CD4-positive, alpha-beta T cell treated with Interferon gamma for 1 hour (primary cell): ENCODE measurements around the gene LCE4A.

Experiments
- DNase-seq: peaks from one replicate; pipeline ENCODE4 v3.0.0-alpha.2; 2020

LCE4A gene

GRCh38 chr1:152747831-152748230, 39.9 kb downstream of the LCE4A start:
- DNase-seq: no peak

DNA sequence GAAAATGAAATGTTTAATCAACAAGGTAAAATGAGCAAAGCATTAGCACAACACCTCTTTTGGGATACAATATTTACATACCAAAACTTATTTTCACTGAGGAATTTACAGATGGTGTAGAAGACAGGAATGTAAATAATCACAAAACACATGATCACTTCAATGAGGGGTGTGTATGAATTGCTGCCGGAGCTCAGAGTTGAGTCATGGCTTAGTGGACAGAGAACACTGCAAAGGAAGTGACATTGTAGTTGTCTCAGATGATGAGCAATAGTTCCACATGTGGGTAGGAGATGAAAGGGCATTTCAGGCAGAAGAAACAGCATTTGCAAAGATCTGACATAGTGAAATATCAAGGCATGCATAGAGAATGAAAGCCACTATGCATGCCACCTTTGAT, 44.3 kb downstream of the LCE4A start:
- DNase-seq: no peak

GRCh38 chr1:152753586-152753985, 45.6 kb downstream of the LCE4A start:
- no peak for DNase-seq

GRCh38 chr1:152756872-152757271, 48.9 kb downstream of the LCE4A start:
- no peak for DNase-seq

DNA sequence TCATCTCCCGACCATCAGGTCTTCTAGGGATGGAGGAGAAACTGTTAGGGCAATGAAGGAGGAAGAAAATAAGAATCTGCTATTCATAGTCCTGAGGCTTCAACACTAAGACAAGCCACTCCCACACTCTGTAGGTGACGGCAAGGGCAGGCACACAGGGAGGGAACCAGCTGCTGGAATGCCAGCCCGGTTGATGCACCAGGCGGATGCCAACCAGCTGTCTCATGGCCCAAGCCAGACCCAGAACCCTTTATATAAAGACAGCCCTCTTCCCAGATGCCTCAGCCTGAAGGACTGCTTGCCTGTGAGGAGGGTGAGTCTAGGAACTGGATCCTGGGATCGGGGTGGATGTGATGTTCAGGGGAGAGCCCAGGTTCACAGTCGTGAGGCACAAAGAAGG, 49.8 kb downstream of the LCE4A start, which contains the start of gene KPRP:
TSS of gene KPRP (plus strand) at position 279 of the 400 bp plus-strand sequence. CDS start 1,564 bp downstream, outside the sequence.
- DNase-seq: no peak

GRCh38 chr1:152758636-152759035, 50.7 kb downstream of the LCE4A start:
- no peak for DNase-seq
